ENCODE results near the gene IVD.

Gene IVD

GRCh38 chr15:40415226-40415625, 9.6 kb downstream of the IVD start:
- no peak for DNase-seq (ENCODE audit: low read depth)

GRCh38 chr15:40416056-40416455, 10.5 kb downstream of the IVD start:
- DNase-seq (ENCODE audit: low read depth): no peak

- DNase-seq (ENCODE audit: low read depth): no peak
These were observed 12.5 kb downstream of the IVD start for GRCh38 chr15:40418126-40418525.

GRCh38 chr15:40420071-40420713, 14.6 kb downstream of the IVD start:
- DNase-seq (ENCODE audit: low read depth): no peak

- no peak for DNase-seq (ENCODE audit: low read depth)
These were observed 15.2 kb downstream of the IVD start for GRCh38 chr15:40420793-40421192.

- DNase-seq (ENCODE audit: low read depth): peak; percentile 53
These were observed 15.9 kb downstream of the IVD start for GRCh38 chr15:40421246-40422157.

GRCh38 chr15:40424483-40425115, 19.0 kb downstream of the IVD start:
- no peak for DNase-seq (ENCODE audit: low read depth)

GRCh38 chr15:40425681-40426080, 20.1 kb downstream of the IVD start:
- no peak for DNase-seq (ENCODE audit: low read depth)

- no peak for DNase-seq (ENCODE audit: low read depth)
These were observed 21.6 kb downstream of the IVD start for GRCh38 chr15:40427188-40427587.

GRCh38 chr15:40428185-40428584, 22.6 kb downstream of the IVD start:
- no peak for DNase-seq (ENCODE audit: low read depth)

- DNase-seq (ENCODE audit: low read depth): no peak
These were observed 23.6 kb downstream of the IVD start for GRCh38 chr15:40429068-40429710.

- no peak for DNase-seq (ENCODE audit: low read depth)
These were observed 24.7 kb downstream of the IVD start for GRCh38 chr15:40430271-40430805.

GRCh38 chr15:40435023-40435709, 29.6 kb downstream of the IVD start:
- DNase-seq (ENCODE audit: low read depth): no peak

- DNase-seq (ENCODE audit: low read depth): no peak
These were observed 30.1 kb downstream of the IVD start for GRCh38 chr15:40435710-40436089.

- no peak for DNase-seq (ENCODE audit: low read depth)
These were observed 30.7 kb downstream of the IVD start for GRCh38 chr15:40436116-40436891.

- DNase-seq (ENCODE audit: low read depth): no peak
These were observed 31.5 kb downstream of the IVD start for GRCh38 chr15:40436892-40437751.

GRCh38 chr15:40437752-40438687, 32.4 kb downstream of the IVD start:
- no peak for DNase-seq (ENCODE audit: low read depth)

- DNase-seq (ENCODE audit: low read depth): no peak
These were observed 33.1 kb downstream of the IVD start for GRCh38 chr15:40438712-40439111.
